CD4-positive, alpha-beta memory T cell (primary cell): ENCODE data around the gene CRY2. TPM values are rescaled to one million over a fixed set of nuclear protein-coding genes. Genes with fewer than 3 reads are reported as not detected.

ENCODE experiments used
- CTCF ChIA-PET: fragments of 350-600 bp; sonication (Branson Sonifier 250); formaldehyde crosslinking; loops from one replicate; lab custom pipeline; 2021; ENCODE audit warnings: inconsistent platforms; ENCODE audit not compliant: partially characterized antibody; lab: Charles Lee
- POLR2A ChIA-PET: fragments of 350-600 bp; sonication (Branson Sonifier 250); formaldehyde crosslinking; loops from one replicate; lab custom pipeline; 2021; ENCODE audit not compliant: partially characterized antibody; lab: Charles Lee
- DNase-seq, 5 donors: peaks; one replicate each; pipeline versions ENCODE4 v3.0.0 to v3.0.0-alpha.2; 2020 to 2022; ENCODE audit warnings: mixed read lengths in 1 of 5
- H3K27ac ChIP-seq: one replicate; pipeline ENCODE4 v1.7.0; 2013; ENCODE audit warnings: low read depth, low read length
- H3K27me3 ChIP-seq: 2 replicates; pipeline ENCODE4 v1.7.0; 2013; ENCODE audit warnings: mild to moderate bottlenecking, low read length, moderate library complexity; ENCODE audit not compliant: insufficient read depth
- H3K36me3 ChIP-seq: 2 replicates; pipeline ENCODE4 v1.7.0; 2013; ENCODE audit warnings: mild to moderate bottlenecking, low read length, moderate library complexity; ENCODE audit not compliant: insufficient read depth
- H3K4me1 ChIP-seq: 2 replicates; pipeline ENCODE4 v1.7.0; 2013; ENCODE audit warnings: mild to moderate bottlenecking, low read length, moderate library complexity; ENCODE audit not compliant: insufficient read depth
- H3K4me3 ChIP-seq, 2 donors: one replicate each; pipeline ENCODE4 v1.7.0; 2013; ENCODE audit warnings: low read length in 2 of 2, mild to moderate bottlenecking in 1 of 2
- H3K9me3 ChIP-seq, 2 donors: one replicate each; pipeline ENCODE4 v1.7.0; 2013; ENCODE audit warnings: low read length in 2 of 2, control low read depth in 1 of 2; ENCODE audit not compliant: control insufficient read depth in 1 of 2
- H3K27ac Mint-ChIP-seq, 7 donors: one replicate each; pipeline ENCODE4 v1.8.0; 2020 to 2021; ENCODE audit warnings: mixed read lengths in 7 of 7, mild to moderate bottlenecking in 6 of 7, inconsistent platforms in 3 of 7, moderate library complexity in 3 of 7
- H3K27me3 Mint-ChIP-seq, 2 donors: one replicate each; pipeline ENCODE4 v1.8.0; 2020 to 2021; ENCODE audit warnings: mixed read lengths in 2 of 2
- H3K36me3 Mint-ChIP-seq, 2 donors: one replicate each; pipeline ENCODE4 v1.8.0; 2020 to 2021; ENCODE audit warnings: mixed read lengths in 2 of 2, inconsistent platforms in 1 of 2, mild to moderate bottlenecking in 1 of 2
- H3K4me1 Mint-ChIP-seq, 4 donors: one replicate each; pipeline ENCODE4 v1.8.0; 2020 to 2021; ENCODE audit warnings: mixed read lengths in 4 of 4, mild to moderate bottlenecking in 1 of 4
- H3K4me3 Mint-ChIP-seq, 8 donors: one replicate each; pipeline ENCODE4 v1.8.0; 2020 to 2021; ENCODE audit warnings: mixed read lengths in 8 of 8, mild to moderate bottlenecking in 7 of 8, moderate library complexity in 6 of 8, inconsistent platforms in 3 of 8
- H3K9me3 Mint-ChIP-seq, 8 donors: one replicate each; pipeline ENCODE4 v1.8.0; 2020 to 2021; ENCODE audit warnings: mixed read lengths in 8 of 8, mild to moderate bottlenecking in 5 of 8, inconsistent platforms in 3 of 8, moderate library complexity in 1 of 8
- intact Hi-C: fragments of 100-400 bp; cut with micrococcal nuclease; formaldehyde crosslinking; loops from one replicate; pipeline ENCODE4 v1.15.1; 2023
- polyA plus RNA-seq, 2 donors: library from polyadenylated mRNA; unstranded; fragments of 300-500 nt; fragmentation: Illumina TruSeq; gene quantifications; one replicate each; pipeline ENCODE4 v1.2.3, GENCODE V29; 2021
- total RNA-seq, 2 experiments: library from RNA; stranded (reverse); gene quantifications; one replicate each; pipeline ENCODE4 v1.2.3, GENCODE V29; 2021

Gene CRY2
- total and polyA plus RNA-seq, 4 experiments from 2014 or later, result 22.6 to 67.4 (median 47.4) TPM

DNA sequence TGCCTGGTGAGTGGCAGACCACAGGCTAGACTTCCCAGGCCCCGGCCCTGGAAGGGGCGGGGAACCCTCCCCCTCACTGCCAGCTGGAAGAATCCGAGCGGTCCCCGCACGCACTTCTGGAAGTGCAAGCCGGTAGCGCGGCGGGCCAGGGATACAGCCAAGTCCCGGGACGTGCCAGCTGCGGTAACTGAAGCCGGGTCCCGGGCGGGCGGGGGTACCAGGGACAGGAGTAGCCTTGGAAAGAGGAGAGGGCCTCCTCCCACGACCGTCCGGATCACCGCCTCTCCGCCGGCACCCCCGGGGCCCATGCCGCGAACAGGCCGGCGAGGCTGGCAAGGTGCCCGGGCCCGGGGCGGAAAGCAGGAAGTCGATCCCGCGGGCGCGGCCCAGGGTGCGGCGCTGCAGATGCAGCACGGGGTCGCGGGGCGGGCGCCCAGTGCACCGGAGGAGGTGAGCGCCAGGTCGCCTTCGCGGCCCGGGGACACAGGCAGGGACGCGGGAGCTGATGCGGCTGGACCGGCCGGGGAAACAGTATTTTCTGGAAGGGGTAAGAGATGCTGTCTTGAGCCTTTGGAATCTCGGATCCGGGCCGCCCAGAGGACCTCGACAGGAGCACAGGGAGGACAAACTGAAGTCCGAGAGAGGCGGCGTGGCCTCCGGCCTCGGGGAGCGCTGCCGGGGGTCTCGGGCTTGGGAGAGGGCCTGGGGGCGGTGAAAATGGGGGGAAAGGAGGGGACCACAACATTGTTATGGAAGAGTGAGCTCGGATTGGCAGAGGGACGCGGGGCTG is 43.1 kb upstream of the CRY2 start:
- H3K4me3 Mint-ChIP-seq, result peak overlapping the region; percentile 90 to 96 (median 92)
- POLR2A ChIA-PET, result interaction anchor here (1.0 to 2.7 kb wide), 4 partner anchors 12 to 114 kb away, joined by 3 to 38 read pairs (median 21); partner anchors contain the start of genes CRY2 and PEX16

GRCh38 chr11:45804761-45805304 is 42.4 kb upstream of the CRY2 start, which contains the start of gene SLC35C1:
SLC35C1 (plus strand) TSS chr11:45805149; CDS start chr11:45805802, 653 bp downstream.
- Histone ChIP-seq H3K4me3 (peak within 1 kb of the TSS; percentile 90 to 95), H3K36me3 (peaks cover 5% of the 10 kb centered on the region), H3K27ac (peak within 1 kb of the TSS; percentile 83), H3K4me1 (peaks cover 48% of the 10 kb centered on the region), H3K27me3 (no peaks in the 10 kb centered on the region), H3K9me3 (no peaks in the 10 kb centered on the region)
- Mint-ChIP-seq H3K9me3 (peaks cover 0 to 2% (median 0%) of the 10 kb centered on the region in 8 donors), H3K4me1 (peaks cover 30 to 64% (median 38%) of the 10 kb centered on the region in 4 donors), H3K36me3 (peaks cover 13 to 28% of the 10 kb centered on the region in 2 donors), H3K4me3 (peak within 1 kb of the TSS; percentile 90 to 96 (median 92)), H3K27ac (peak within 1 kb of the TSS; percentile 83 to 94 (median 92)), H3K27me3 (no peaks in the 10 kb centered on the region)
- CTCF ChIA-PET, result interaction anchor here (1.1 to 3.2 kb wide), 3 partner anchors 33 to 113 kb away, joined by 3 to 20 read pairs (median 4); no protein-coding TSS in a partner anchor
- peak; percentile 93 to 94 (median 93) for DNase-seq
- POLR2A ChIA-PET, result interaction anchor here (1.0 to 2.7 kb wide), 5 partner anchors 11 to 113 kb away, joined by 3 to 38 read pairs (median 14); partner anchors contain the start of genes CRY2 and PEX16
- intact Hi-C loops, result loop anchor here (1.0 kb wide), 4 partner anchors 34 to 201 kb away; partner anchors contain the start of gene CRY2

More for the DNA sequence above, 43.1 kb upstream of the CRY2 start:
- Mint-ChIP-seq H3K9me3 (peaks cover 0 to 2% (median 0%) of the 10 kb centered on the region in 8 donors), H3K27me3 (no peaks in the 10 kb centered on the region), H3K4me1 (peaks cover 23 to 57% (median 31%) of the 10 kb centered on the region in 4 donors), H3K36me3 (peaks cover 6 to 21% of the 10 kb centered on the region in 2 donors), H3K27ac (peak overlapping the region; percentile 80 to 94 (median 91))
- CTCF ChIA-PET, result interaction anchor here (1.1 to 3.2 kb wide), 4 partner anchors 33 to 114 kb away, joined by 3 to 20 read pairs (median 6); no protein-coding TSS in a partner anchor
- Histone ChIP-seq H3K4me3 (peak overlapping the region; percentile 90 to 93), H3K9me3 (no peaks in the 10 kb centered on the region), H3K27me3 (no peaks in the 10 kb centered on the region), H3K4me1 (peaks cover 41% of the 10 kb centered on the region), H3K36me3 (peaks cover 2% of the 10 kb centered on the region), H3K27ac (peak overlapping the region; percentile 83)
- intact Hi-C loops, result no loop called here
- DNase-seq, result peak; percentile 61 to 69 (median 63)

GRCh38 chr11:45805305-45806071 is 41.8 kb upstream of the CRY2 start:
- Histone ChIP-seq H3K27me3 (no peaks in the 10 kb centered on the region), H3K27ac (peak overlapping the region; percentile 83), H3K36me3 (peaks cover 5% of the 10 kb centered on the region), H3K4me3 (peak overlapping the region; percentile 90 to 95), H3K4me1 (peaks cover 54% of the 10 kb centered on the region), H3K9me3 (no peaks in the 10 kb centered on the region)
- peak overlapping the region; percentile 79 to 94 (median 91) for H3K27ac Mint-ChIP-seq
- intact Hi-C loops, result loop anchor here (1.0 kb wide), 4 partner anchors 34 to 201 kb away; partner anchors contain the start of gene CRY2
- peak overlapping the region; percentile 90 to 96 (median 92) for H3K4me3 Mint-ChIP-seq
- no peaks in the 10 kb centered on the region for H3K27me3 Mint-ChIP-seq
- H3K36me3 Mint-ChIP-seq, result peaks cover 14 to 34% of the 10 kb centered on the region in 2 donors
- CTCF ChIA-PET, result interaction anchor here (1.1 to 3.2 kb wide), 4 partner anchors 34 to 113 kb away, joined by 3 to 20 read pairs (median 6); no protein-coding TSS in a partner anchor
- H3K9me3 Mint-ChIP-seq, result peaks cover 0 to 2% (median 0%) of the 10 kb centered on the region in 8 donors
- H3K4me1 Mint-ChIP-seq, result peaks cover 34 to 69% (median 43%) of the 10 kb centered on the region in 4 donors
- DNase-seq, result peak in 2 of 5 donors; percentile 6 to 57
- POLR2A ChIA-PET, result interaction anchor here (1.8 to 2.7 kb wide), 4 partner anchors 11 to 112 kb away, joined by 5 to 38 read pairs (median 21); partner anchors contain the start of genes CRY2 and PEX16

DNA sequence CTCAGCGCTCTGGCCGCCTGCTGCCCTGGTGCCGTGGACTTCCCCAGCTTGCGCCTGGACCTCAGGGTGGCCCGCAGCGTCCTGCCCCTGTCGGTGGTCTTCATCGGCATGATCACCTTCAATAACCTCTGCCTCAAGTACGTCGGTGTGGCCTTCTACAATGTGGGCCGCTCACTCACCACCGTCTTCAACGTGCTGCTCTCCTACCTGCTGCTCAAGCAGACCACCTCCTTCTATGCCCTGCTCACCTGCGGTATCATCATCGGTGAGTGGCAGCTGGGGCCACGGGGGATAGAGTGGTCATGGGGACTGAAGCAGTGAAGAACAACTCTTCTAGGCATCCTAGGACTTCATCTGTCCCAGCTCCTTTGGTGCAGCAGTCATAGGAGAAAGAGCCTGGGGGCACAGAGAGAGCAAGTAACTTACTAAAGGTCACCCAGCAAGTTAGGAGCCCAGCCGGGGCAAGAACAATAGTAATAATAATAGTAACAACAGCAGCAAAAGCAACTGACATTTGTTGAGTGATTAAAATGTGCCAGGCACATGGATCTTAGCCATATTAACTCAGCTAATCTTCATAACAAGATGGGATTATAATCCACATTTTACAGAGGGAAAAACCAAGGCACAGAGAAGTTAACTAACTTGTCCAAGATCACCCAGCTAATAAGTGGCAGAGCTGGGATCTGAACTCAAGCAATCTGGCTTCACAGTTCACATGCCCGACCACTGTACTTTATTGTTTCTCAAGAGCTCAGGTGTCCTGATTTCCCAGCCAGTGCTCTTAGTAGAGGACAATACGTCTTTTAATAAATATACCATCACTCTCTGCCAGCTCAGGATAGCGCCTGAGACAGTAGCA is 41.0 kb upstream of the CRY2 start:
- Histone ChIP-seq H3K27ac (peak overlapping the region; percentile 83), H3K36me3 (peaks cover 12% of the 10 kb centered on the region), H3K4me1 (peaks cover 54% of the 10 kb centered on the region), H3K9me3 (no peaks in the 10 kb centered on the region), H3K4me3 (peak overlapping the region; percentile 90 to 95), H3K27me3 (no peaks in the 10 kb centered on the region)
- Mint-ChIP-seq H3K27ac (peak overlapping the region; percentile 25 to 92 (median 84)), H3K4me1 (peaks cover 34 to 73% (median 46%) of the 10 kb centered on the region in 4 donors), H3K4me3 (peak overlapping the region; percentile 83 to 96 (median 92)), H3K36me3 (peaks cover 19 to 42% of the 10 kb centered on the region in 2 donors), H3K9me3 (peaks cover 0 to 2% (median 0%) of the 10 kb centered on the region in 8 donors), H3K27me3 (no peaks in the 10 kb centered on the region)
- POLR2A ChIA-PET, result interaction anchor here (1.8 to 2.7 kb wide), 3 partner anchors 10 to 38 kb away, joined by 5 to 38 read pairs (median 28); partner anchors contain the start of gene CRY2
- intact Hi-C loops, result no loop called here
- DNase-seq, result no peak
- CTCF ChIA-PET, result interaction anchor here (1.5 to 3.2 kb wide), 2 partner anchors 35 to 36 kb away, joined by 7 to 20 read pairs; no protein-coding TSS in a partner anchor

- no peaks in the 10 kb centered on the region for H3K9me3 ChIP-seq
- intact Hi-C loops, result no loop called here
- CTCF ChIA-PET, result interaction anchor here (1.4 to 3.2 kb wide), 3 partner anchors 35 to 36 kb away, joined by 3 to 20 read pairs (median 7); no protein-coding TSS in a partner anchor
- H3K27me3 Mint-ChIP-seq, result no peaks in the 10 kb centered on the region
- no peak for DNase-seq
- H3K27me3 ChIP-seq, result no peaks in the 10 kb centered on the region
- H3K4me1 Mint-ChIP-seq, result peaks cover 30 to 70% (median 46%) of the 10 kb centered on the region in 4 donors
- H3K4me3 ChIP-seq, result no peak overlapping the region
- peak overlapping the region in 7 of 8 donors; percentile 17 to 96 (median 86) for H3K4me3 Mint-ChIP-seq
- peaks cover 54% of the 10 kb centered on the region for H3K4me1 ChIP-seq
- peak overlapping the region in 5 of 7 donors; percentile 52 to 70 (median 68) for H3K27ac Mint-ChIP-seq
- H3K36me3 Mint-ChIP-seq, result peaks cover 19 to 49% of the 10 kb centered on the region in 2 donors
- peaks cover 0 to 2% (median 0%) of the 10 kb centered on the region in 8 donors for H3K9me3 Mint-ChIP-seq
- H3K27ac ChIP-seq, result no peak overlapping the region
- H3K36me3 ChIP-seq, result peaks cover 20% of the 10 kb centered on the region
- POLR2A ChIA-PET, result interaction anchor here (1.8 kb wide), 1 partner anchor 9 kb away, joined by 5 read pairs; no protein-coding TSS in a partner anchor
These were observed 40.1 kb upstream of the CRY2 start for GRCh38 chr11:45806937-45807791.
